ENCODE measurements around the gene WDFY4.

GRCh38 chr10:48820699-48821098 is 136.0 kb downstream of the WDFY4 start:
- TF ChIP-seq, protein P1, sequence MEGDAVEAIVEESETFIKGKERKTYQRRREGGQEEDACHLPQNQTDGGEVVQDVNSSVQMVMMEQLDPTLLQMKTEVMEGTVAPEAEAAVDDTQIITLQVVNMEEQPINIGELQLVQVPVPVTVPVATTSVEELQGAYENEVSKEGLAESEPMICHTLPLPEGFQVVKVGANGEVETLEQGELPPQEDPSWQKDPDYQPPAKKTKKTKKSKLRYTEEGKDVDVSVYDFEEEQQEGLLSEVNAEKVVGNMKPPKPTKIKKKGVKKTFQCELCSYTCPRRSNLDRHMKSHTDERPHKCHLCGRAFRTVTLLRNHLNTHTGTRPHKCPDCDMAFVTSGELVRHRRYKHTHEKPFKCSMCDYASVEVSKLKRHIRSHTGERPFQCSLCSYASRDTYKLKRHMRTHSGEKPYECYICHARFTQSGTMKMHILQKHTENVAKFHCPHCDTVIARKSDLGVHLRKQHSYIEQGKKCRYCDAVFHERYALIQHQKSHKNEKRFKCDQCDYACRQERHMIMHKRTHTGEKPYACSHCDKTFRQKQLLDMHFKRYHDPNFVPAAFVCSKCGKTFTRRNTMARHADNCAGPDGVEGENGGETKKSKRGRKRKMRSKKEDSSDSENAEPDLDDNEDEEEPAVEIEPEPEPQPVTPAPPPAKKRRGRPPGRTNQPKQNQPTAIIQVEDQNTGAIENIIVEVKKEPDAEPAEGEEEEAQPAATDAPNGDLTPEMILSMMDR (IDR thresholded peaks at IDR 0.05) = no peak
- no peak for TF ChIP-seq POLR2AphosphoS5 (IDR thresholded peaks at IDR 0.05)
